ENCODE results near the gene SEC14L3.

Gene SEC14L3

GRCh38 chr22:30438559-30438958, 33.3 kb downstream of the SEC14L3 start:
- H3K4me3 ChIP-seq (ENCODE audit: low read depth, low read length): no peak overlapping the region
- no peak for DNase-seq (ENCODE audit: low read depth)
- no peak for TF ChIP-seq CTCF (IDR thresholded peaks at IDR 0.05; ENCODE audit: insufficient read depth, low read depth, low read length, missing control alignments)

DNA sequence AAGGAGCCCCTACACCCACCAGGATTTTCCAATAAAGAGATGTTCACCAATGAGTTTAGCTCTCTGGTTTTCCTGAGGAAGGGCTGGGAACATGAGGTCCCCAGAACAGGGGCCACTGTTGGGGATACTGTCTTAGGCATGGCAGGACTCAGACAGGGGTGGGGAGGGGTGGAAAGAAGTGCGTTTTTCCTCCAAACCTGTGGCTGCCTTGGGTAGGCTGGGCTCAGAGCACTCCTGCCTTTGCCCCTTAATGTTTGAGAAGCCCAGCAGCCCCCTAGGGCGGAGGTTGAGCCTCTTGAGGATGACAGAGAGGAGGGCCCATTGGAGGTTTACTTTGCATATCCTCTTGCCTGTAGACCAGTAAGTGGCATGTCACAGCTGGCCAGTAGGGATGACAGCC, 35.6 kb downstream of the SEC14L3 start:
- no peak for DNase-seq (ENCODE audit: low read depth)
- H3K4me3 ChIP-seq (ENCODE audit: low read depth, low read length): peak overlapping the region; percentile 2
- no peak for TF ChIP-seq CTCF (IDR thresholded peaks at IDR 0.05; ENCODE audit: insufficient read depth, low read depth, low read length, missing control alignments)

- H3K4me3 ChIP-seq (ENCODE audit: low read depth, low read length): peak overlapping the region; percentile 35
- DNase-seq (ENCODE audit: low read depth): peak; percentile 72
Observed at GRCh38 chr22:30435674-30436126, 36.1 kb downstream of the SEC14L3 start.

DNA sequence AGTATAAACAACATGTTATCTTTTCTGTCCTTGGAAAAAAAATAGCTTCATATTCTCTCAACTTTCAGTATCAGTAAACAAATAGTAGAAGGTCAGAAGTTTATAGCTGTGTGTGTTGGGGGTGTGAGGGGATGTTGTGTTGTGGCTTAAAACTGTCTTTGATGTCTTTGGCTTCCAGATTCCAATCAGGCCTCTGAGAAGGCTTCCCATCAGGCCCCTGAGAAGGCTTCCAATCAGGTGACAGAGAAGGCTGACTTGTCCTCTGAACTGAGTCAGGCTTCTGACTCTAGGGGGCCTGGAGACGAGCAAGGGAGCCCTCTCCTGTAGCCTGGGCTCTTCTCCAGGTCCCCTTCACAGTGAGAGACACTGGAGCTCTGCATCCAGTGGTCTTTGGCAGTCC, 37.0 kb downstream of the SEC14L3 start:
- no peak for DNase-seq (ENCODE audit: low read depth)
- H3K4me3 ChIP-seq (ENCODE audit: low read depth, low read length): peak overlapping the region; percentile 35
- no peak for TF ChIP-seq CTCF (IDR thresholded peaks at IDR 0.05; ENCODE audit: insufficient read depth, low read depth, low read length, missing control alignments)

More at GRCh38 chr22:30435674-30436126, 36.1 kb downstream of the SEC14L3 start:
- no peak for TF ChIP-seq CTCF (IDR thresholded peaks at IDR 0.05; ENCODE audit: insufficient read depth, low read depth, low read length, missing control alignments)

GRCh38 chr22:30433773-30434172, 38.0 kb downstream of the SEC14L3 start:
- DNase-seq (ENCODE audit: low read depth): no peak
- no peak overlapping the region for H3K4me3 ChIP-seq (ENCODE audit: low read depth, low read length)
- no peak for TF ChIP-seq CTCF (IDR thresholded peaks at IDR 0.05; ENCODE audit: insufficient read depth, low read depth, low read length, missing control alignments)

- TF ChIP-seq CTCF (IDR thresholded peaks at IDR 0.05; ENCODE audit: insufficient read depth, low read depth, low read length, missing control alignments): no peak
- DNase-seq (ENCODE audit: low read depth): no peak
- H3K4me3 ChIP-seq (ENCODE audit: low read depth, low read length): no peak overlapping the region
Observed at GRCh38 chr22:30433227-30433626, 38.6 kb downstream of the SEC14L3 start.

- TF ChIP-seq CTCF (IDR thresholded peaks at IDR 0.05; ENCODE audit: insufficient read depth, low read depth, low read length, missing control alignments): no peak
- no peak overlapping the region for H3K4me3 ChIP-seq (ENCODE audit: low read depth, low read length)
- DNase-seq (ENCODE audit: low read depth): no peak
Observed at GRCh38 chr22:30432520-30432919, 39.3 kb downstream of the SEC14L3 start.

All from GM12865 (cell line).